Stimulated activated CD8-positive, alpha-beta memory T cell treated with anti-CD3 and anti-CD28 coated beads, Interleukin-7, amount 100 ng/mL, for 4 hours (primary cell): Measurements from ENCODE around the gene RASGRP4.
A peak's percentile ranks its signal among the peaks of the same experiment; 100 is the strongest.
"Not testable (repeated sequence)": the region's sequence is repeated elsewhere in the genome, so short reads cannot be mapped to it uniquely, and the experiment has no call there.

ENCODE experiments used
- DNase-seq, 2 donors: peaks; one replicate each; pipeline ENCODE4 v3.0.0-alpha.2; 2020; ENCODE audit warnings: low read depth in 2 of 2

The RASGRP4 gene

DNA sequence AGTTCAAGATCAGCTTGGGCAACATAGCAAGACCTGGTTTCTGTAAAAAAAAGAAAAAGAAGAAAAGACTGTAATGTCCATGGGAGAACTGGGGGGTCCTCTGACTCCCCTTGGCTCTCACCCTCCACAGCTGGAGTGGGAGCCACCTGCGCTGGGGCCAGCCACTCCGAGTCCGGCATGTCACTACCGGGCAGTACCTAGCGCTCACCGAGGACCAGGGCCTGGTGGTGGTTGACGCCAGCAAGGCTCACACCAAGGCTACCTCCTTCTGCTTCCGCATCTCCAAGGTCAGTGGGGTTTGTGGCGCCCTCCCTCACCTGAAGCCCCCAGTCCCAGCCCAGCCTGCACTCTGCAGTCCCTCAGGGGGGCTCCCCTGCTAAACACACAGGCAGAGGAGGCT is 22.2 kb upstream of the RASGRP4 start:
- DNase-seq: no peak

DNA sequence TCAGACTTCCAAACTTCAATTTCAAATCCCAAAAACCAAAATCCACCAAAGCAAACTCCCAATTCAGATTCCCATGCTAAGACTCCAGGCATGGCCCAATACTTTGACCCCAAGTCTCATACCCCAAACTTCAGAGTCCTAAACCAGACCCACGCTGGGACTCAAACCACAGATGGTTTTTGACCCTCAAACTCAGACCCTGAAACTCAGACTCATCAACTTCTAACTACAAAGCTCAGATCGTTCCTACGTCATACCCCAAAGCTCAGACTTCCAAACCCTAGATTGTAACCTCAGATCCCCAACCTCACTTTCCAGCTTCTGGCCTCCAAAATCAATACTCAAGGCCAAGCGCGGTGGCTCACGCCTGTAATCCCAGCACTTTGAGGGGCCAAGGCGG is 19.3 kb upstream of the RASGRP4 start:
- DNase-seq: no peak

DNA sequence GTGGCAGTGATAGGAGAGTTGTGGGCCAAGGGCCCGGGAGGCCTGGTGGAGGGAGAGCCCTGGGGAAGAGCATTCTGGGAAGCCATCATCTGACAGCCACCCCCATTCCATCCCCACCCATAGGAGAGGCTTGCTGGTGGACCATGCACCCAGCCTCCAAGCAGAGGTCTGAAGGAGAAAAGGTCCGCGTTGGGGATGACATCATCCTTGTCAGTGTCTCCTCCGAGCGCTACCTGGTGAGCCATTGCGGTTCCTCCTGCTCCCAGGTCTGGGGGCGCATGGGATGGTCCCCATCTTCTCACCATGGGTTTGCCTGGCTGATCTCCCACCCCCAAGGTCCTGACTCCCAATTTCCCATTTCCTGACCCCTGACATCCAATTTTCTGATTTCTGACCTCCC is 18.0 kb upstream of the RASGRP4 start:
- DNase-seq: no peak

DNA sequence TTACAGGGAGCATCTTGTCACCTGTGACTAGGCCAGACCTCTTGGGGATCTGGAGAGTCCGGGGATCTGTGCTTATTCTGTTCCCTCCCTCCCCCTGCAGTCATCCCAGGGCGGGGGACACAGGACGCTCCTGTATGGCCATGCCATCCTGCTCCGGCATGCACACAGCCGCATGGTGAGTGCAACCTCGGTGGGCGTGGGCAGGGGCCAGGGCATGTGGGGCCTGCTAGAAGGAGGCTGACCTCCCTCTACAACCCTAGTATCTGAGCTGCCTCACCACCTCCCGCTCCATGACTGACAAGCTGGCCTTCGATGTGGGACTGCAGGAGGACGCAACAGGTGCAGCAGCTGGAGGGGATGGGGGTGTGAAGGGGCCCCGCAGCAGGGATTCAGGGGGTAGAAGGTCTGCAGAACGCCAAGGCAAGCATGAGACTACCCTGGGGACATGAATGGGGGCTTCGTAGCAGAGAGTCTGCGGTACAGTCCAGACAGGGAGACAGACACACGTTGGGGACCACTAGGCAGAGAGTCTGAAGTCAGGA is 17.5 kb upstream of the RASGRP4 start:
- no peak for DNase-seq

DNA sequence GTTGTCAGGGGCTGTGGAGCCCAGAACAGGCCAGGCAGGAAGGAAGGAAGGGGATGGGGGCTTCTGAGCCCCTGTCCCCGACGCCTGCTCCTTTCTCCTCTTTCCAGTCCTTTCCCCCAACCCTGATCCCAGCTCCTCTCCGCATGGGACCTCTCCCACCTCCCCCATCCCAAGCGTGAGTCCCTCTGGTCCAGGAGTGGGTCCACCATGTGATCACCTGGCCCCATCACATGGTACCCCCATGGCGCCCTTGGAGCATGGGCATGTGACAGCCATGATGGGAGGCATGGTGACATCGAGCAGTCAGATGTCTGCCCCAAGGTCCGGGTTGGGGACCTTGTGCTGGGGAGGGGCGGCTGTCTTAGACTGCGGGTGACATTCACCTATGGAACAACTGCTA is 16.7 kb upstream of the RASGRP4 start:
- DNase-seq: no peak

DNA sequence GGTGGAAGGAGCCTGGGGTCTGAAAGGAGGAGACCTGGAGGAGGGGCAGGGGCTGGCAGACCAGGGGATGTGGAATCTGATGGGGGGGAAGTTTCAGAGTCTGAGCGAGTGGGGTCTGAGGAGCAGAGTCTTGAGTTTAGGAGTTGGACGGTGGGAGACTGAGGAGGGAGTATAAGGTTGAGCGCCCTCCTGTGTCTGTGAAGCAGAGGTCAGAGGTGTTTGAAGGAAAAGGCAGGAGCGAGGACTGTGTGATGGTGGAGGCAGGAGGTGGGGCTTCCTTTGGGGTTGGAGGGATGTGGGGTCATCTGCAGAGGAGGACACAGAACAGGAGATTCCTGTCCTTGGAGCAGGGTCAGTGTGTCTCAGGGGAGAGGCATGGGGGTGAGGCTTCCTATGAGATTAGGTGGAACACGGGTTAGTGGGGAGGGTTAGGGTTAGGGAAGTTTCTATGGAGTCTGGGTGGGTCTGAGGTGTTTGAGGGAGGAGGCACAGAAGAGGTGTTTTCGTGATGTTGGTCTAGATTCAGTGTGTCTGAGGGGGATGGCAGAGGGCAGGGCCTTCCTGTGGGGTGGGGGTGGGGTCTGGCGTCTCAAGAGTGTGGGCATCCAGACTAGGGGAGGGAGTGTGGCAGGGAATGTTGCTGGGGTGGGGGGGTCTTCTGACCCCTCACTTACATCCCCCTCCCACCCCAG is 15.8 kb upstream of the RASGRP4 start:
- DNase-seq: no peak

DNA sequence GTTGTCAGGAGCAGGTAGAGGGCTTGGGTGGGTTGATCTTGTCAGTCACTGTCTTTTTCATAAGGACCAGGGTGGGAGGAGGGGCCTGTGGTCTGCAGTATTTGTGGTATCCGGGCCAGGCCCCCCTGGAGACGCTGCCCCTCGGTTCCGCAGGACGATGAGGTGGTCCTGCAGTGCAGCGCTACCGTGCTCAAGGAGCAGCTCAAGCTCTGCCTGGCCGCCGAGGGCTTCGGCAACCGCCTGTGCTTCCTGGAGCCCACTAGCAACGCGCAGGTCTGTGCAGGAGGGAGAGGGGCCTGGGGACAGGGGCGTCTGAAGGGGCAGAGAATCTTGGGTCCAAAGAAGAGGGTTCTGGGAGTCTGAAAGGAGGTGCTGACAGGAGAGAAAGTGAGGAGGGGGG is 14.6 kb upstream of the RASGRP4 start:
- no peak for DNase-seq

DNA sequence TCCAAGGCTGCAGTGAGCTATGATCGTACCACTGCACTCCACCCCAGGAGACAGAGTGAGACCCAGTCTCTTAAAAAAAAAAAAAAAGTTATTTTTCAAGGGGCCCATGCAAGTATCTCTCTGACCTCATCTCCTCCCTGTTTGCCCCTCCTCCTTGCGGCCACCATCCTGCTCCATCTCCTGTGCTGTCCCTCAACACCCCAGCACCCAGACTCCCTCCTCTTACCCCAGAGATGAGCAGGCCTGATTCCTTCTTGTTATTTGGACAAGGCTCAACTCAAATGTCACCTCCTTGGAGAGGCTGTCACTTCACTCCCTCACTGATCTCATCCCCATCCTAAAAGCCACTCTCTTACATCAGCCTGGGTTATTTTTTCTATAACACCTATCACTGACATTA is 11.9 kb upstream of the RASGRP4 start:
- DNase-seq: no peak

DNA sequence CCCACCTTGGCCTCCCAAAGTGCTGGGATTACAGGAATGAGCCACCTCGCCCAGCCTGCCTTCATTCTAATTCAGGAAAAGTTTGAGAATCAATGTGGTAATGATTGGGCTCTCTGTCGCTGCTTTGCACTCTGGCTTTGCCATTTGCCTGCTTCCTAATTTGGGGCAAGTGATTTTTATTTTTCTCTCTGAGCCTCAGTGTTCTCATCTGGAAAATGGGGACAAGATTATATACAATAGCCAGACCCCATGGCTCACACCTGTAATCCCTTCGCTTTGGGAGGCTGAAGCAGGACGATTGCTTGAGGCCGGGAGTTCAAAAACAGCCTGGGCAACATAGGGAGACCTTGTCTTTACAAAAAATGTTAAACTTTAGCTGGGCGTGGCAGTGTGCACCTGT is 11.3 kb upstream of the RASGRP4 start:
- DNase-seq: no peak

DNA sequence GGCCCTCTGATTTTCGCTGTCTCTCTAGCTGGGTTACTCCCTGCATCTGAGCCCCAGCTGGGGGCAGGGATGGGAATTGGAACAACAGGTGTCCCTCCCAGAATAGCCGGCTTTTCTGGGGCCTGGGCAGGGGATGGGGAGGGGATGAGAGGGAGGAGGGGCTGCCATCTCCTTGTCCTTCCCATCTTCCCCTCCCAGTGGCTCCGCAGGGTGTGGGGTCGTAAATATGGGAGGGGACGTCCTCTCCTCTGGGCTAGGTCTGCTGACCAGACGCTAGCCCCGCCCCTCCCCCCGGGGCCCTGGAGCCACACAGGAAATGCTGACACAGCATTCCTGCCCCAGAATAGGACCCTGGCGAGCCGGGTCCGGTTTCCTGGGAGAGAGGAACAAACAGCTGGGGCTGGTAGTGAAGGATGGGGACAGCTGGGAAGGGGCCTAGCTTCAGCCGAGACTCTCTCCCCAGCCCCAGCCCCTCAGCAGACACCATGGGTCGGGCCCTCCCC is 8.6 kb upstream of the RASGRP4 start:
- DNase-seq: no peak

DNA sequence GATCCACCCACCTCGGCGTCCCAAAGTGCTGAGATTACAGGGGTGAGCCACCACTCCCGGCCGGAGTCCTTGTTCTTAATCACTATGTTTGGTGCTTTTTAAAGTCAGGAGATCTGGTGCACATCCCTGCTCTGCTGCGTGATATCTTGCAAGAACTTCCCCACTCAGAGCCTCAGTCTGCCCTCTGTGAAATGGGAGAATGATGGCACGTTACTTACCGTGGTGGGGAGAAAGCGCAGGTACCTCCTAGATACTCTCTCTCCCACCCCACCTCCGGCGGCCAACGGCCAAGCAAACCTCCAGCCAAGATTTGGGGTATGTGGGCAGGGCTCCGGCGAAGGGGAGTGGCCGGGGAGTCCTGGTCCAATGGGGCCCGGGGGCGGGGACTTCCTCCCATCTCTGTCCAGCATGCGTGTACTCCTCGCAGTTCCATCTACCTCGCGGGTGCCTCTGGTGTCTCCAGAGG is 7.3 kb upstream of the RASGRP4 start, which contains the start of gene RYR1:
TSS of gene RYR1 (plus strand) at position 424 of the 466 bp plus-strand sequence. CDS start 139 bp downstream, outside the sequence.
- DNase-seq: peak in 1 of 2 donors; percentile 24

DNA sequence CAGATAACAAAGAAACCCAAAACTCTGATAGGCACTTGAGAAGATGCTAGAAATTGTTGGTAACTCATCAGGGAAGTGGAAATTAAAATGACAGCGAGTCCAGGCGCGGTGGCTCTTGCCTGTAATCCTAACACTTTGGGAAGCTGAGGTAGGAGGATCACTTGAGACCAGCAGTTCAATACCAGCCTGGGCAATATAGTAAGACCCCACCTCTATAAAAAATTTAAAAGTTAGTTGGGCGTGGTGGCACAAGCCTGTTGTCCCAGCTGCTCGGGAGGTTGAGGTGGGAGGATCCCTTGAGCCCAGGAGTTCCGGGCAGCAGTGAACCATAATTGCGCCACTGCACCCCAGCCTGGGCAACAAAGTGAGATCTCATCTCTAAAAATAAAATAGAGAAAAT is 4.9 kb upstream of the RASGRP4 start:
- DNase-seq: no peak

DNA sequence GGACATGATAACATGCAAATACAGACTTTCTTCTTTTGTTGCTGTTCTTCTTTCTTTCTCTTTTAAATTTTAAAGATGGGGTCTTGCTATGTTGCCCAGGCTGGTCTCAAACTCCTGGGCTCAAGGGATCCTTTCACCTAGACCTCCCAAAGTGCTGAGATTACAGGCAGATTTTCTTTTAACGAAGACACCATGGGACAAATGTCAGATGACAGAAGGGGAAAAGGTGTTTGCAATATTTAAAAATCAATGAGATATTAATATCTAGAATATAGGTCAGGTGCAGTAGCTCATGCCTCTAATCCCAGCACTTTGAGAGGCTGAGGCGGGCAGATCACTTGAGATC is 3.8 kb upstream of the RASGRP4 start:
- no peak for DNase-seq

DNA sequence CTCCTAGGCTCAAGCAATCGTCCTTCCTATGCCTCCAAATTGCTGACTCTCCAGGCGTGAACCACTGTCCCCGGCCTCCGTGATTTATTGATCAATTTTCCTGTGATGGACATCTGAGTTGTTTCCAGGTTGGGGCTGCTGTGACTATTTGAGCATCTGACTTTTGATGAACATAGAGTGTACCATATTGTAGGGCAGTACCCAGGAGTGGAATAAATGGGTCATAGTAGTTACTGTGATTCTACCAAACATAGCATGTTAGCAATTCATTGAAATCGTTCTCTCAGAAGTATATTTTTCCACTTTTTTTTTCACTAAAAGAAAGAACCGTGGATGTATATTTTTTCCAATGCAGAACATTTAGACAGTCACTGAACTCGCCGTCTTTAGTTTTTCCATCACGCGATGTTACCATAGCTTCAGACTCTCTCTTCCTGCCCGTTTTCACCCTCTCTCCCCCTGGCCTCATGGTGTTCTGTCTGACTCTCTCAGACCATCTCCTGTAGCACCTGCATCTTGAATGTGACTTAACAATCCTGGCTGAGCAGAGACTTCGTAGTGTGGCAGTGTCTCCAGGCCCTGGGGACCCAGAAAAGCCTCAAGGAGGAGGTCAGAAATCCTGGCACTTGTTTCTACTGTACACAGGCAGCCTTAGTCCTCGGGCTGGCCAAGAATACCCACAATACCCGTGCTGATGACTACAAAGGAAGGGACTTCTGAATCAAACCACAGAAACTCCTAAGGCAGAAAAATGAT is 3.2 kb upstream of the RASGRP4 start:
- no peak for DNase-seq

DNA sequence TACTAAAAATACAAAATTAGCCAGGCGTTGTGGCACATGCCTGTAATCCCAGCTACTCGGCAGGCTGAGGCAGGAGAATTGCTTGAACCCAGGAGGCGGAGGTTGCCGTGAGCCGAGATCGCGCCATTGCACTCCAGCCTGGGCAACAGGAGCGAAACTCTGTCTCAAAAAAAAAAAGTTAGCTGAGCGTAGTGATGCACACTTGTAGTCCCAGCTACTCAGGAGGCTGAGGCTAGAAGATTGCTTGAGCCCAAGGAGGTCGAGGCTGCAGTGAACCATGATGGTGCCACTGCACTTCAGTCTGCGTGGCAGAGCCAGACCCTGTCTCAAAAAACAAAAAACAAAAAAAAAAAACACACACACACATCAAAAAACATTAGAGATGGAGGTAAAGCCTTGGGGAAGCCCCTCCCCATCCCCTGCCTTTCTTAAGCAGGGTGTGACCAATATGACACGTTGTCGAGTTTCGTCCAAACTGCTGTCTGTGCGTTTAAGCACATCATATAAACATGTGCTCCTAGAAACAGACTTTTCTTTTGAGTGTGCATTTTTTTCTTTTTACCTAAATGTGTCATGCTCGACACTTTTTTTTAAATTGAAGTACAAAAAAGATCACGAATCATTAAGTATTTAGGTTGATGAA is 1.1 kb upstream of the RASGRP4 start:
- not testable (repeated sequence) for DNase-seq

DNA sequence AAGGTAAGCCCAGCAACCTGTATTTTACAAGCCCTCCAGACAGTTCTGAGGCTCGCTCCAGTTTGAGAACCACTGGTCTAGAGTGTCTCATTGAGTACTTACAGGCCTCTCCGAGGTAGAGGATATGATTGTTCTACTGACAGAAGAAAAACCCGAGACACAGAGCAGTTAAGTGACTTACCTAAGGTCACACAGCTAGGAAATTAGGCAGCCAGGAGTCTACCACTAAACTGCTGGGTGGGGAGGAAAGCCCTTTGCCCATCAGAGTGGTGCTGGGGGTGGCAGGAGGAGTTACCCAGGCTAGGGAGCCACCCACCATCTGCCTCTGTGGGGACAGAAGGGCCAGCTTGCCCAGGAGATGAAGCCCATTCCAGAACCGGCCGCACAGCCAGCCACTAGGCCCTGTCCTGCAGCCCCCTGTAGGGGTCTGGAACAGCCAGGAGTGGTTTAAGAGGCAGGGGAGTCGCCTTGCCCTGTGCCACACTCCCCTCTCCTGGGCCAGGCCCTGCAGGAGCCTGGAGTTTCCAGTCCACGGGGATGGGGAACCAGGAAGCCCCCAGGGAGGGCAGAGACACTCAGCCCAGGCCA is 703 bp downstream of the RASGRP4 start:
- DNase-seq: no peak

DNA sequence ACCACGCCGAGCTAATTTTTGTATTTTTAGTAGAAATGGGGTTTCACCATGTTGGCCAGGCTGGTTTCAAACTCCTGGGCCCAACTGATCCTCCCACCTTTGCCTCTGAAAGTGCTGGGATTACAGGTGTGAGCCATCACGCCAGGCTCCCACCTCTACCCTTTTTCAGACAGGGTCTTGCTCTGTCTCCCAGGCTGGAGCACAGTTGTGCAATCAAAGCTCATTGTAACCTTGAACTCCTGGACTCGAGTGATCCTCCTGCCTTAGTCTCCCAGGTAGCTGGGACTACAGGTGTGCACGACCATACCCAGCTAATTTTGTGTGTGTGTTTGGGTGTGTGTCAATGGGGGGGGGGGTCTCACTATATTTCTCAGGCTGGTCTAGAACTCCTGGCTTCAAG is 1.7 kb downstream of the RASGRP4 start:
- no peak for DNase-seq

DNA sequence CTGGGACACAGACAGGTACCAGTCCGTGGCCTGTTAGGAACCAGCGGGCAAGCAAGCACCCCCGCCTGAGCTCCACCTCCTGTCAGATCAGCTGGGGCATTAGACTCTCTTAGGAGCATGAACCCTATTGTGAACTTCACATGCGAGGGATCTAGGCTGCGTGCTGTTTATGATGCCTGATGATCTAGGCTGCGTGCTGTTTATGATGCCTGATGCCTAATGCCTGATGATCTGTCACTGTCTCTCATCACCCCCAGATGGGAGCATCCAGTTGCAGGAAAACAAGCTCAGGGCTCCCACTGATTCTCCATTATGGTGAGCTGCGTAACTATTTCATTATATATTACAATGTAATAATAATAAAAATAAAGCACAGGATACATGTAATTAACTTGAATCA is 3.6 kb downstream of the RASGRP4 start:
- DNase-seq: no peak

DNA sequence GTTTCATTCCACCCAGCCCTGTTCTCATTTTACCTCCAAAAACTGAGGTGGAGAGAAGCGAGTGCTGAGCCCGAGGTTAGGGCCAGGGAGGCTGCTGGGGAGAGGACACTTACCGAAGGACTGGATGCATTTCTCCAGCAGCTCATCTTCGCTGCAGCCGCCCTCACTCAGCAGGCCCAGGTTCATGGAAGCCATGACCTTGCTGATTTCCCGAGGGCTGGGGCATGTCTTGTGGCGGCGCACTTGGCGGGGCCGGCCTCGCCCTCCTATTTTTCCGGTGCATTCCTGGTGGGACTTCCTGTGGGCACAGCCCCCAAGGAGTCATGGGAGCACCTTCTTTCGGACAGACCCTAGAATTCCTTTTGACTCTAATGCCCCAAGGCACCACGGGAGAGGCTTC is 4.2 kb downstream of the RASGRP4 start:
- no peak for DNase-seq

DNA sequence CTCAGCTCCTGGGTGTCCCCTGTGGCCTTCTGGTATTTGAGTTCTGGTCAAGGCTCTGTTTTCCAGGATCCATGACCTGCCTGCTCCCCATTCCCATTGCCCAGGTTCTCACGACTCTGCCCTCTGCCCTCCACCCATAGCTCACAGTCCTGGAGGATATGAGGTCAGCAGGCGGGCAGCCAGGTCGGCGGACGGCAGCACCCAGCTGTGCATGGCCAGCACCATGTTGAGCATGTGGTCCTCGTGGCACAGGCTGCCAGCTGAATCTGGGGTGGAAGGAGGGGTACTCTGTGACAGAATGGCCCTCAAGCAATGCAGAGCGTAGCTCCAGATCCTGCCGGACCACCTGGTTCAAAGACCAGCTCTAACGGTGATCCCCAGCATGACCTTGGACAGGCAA is 5.1 kb downstream of the RASGRP4 start:
- DNase-seq: no peak

DNA sequence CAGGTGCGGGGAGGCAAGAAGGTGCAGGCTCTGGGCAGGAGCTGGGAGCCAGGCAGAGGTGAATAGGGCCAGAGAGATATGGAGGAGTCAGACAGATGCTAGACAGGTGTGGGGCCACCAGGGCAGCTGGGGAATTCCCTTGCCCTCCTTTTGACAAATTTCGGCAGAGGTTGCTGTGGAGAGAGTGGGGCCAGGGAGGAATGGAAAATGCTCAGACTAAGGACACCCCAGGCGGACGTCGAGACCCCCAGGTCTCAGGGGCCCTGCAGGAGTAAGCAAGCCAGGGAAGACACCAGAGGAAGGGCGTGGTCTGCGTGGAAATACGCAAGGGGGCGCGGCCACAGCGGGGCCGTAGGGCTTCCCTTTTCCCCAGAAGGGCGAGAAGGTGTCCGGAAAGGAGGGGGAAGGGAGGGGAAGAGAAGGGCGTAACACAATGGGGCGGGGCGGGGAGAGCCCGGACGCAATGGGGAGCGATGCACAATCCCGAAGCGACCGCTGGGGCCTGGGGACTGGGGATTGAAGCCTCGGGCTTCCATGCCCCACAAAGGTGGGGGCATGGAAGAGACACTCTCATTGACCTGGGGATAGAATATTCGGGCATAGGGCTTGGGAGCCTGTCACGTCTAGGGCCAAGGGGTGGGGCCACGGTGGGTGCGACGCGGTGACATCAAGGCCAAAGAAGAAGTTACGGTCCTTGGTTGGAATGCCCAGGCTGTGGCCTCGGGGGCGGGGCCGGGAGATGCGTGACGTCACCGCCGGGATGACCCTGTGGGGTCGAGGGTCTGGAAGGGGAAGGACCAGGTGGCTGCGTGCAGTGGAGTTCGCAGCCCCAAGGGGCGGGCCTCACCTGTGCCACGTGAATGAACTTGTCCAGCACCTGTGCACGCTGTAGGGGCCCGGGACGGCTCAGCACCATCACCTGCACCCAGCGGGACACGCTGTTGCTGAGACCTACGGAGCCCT is 8.2 kb downstream of the RASGRP4 start:
- DNase-seq: peak; percentile 21 to 37
